HG03095 (cell line): Measurements from ENCODE around the gene LRRC28.
"Not testable (repeated sequence)": the region's sequence is repeated elsewhere in the genome, so short reads cannot be mapped to it uniquely, and the experiment has no call there.

Source experiments
- ATAC-seq: cut with Tn5 transposase; IDR thresholded peaks from one replicate; pipeline ENCODE4 v1.9.1; 2021; ENCODE audit warnings: moderate library complexity; ENCODE audit not compliant: unreplicated experiment

Gene LRRC28

GRCh38 chr15:99387421-99388168 lies 136.3 kb downstream of the LRRC28 start:
- no peak for ATAC-seq

- ATAC-seq, result no peak
These were observed 139.4 kb downstream of the LRRC28 start for GRCh38 chr15:99390667-99391066.

- no peak for ATAC-seq
These were observed 142.4 kb downstream of the LRRC28 start for GRCh38 chr15:99393641-99394040.

DNA sequence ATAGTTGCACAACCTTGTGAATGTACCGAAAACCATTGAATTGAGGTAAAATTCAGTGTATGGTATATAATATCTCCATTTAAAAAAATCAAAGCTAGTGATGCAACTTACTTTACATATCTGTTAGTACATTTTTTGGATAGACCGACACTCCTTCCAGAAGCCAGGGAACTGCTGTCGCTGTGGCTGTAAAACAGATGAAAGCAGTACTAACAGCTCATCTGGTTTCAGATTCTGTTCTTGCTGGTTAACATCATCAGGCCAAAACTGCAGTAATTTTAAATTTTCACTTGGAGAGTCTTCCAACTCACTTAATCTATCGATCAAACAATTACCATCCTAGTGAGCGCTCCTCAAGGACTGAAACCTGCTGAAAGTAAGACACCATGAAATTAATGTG lies 145.1 kb downstream of the LRRC28 start:
- ATAC-seq, result no peak

- ATAC-seq, result no peak
These were observed 147.8 kb downstream of the LRRC28 start for GRCh38 chr15:99399061-99399460.

GRCh38 chr15:99399618-99400017 lies 148.3 kb downstream of the LRRC28 start:
- ATAC-seq, result no peak

GRCh38 chr15:99401216-99401615 lies 149.9 kb downstream of the LRRC28 start:
- ATAC-seq, result not testable (repeated sequence)

DNA sequence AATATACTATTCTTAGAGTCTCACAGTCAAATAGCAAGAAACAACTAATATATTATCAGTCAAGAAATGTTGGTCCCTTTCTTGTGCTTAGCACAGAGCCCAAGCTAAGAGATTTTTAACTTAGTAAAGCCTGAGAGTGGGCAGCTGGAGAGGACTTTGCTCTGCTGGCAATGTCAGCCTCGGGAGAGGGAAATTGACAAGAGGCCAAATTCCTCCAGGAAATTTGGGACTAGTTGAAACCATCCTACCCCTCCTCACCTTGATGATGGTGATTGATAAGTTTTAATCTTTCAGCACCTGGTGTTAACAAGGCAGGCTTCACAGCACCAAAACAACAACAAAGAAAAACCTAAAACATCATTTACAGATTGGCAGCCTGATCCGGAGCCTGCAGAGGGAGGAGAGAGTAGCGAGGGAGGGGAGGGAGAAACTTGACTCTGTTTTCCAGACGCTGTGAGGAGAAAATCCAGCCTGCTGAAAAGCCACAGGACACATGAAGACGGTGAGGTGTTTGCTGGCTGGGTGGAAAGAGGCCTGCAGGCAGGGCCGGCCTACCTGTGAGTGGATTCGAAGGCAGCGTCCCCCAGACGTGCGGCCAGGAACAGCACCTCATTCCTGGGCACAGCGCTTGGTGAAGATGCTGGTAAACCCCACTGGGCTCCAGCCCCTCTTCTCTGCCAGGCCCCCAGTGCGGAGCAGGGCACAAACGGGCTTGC lies 150.9 kb downstream of the LRRC28 start:
- ATAC-seq, result no peak

GRCh38 chr15:99403597-99403996 lies 152.3 kb downstream of the LRRC28 start:
- ATAC-seq, result no peak

GRCh38 chr15:99404454-99404853 lies 153.2 kb downstream of the LRRC28 start:
- no peak for ATAC-seq

GRCh38 chr15:99406120-99406519 lies 154.8 kb downstream of the LRRC28 start:
- ATAC-seq, result no peak

GRCh38 chr15:99406716-99407487 lies 155.6 kb downstream of the LRRC28 start:
- no peak for ATAC-seq

GRCh38 chr15:99407716-99408115 lies 156.4 kb downstream of the LRRC28 start:
- ATAC-seq, result no peak

- ATAC-seq, result no peak
These were observed 157.2 kb downstream of the LRRC28 start for GRCh38 chr15:99408236-99409096.

DNA sequence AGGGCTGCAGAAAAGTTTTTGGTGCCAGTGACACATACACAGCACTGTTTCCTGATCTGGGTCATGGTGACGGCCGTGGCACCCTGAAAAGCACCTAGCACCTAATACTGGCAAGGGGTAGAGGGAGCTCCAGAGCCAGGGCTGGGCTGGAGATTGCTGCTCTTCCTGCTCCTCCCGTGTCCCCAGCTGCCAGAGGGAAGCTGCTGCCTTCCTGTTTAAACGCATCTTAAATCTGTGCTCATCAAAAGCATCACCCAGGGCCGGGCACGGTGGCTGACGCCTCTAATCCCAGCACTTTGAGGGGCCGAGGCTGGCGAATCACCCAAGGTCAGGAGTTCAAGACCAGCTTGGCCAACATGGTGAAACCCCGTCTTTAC lies 157.8 kb downstream of the LRRC28 start:
- ATAC-seq, result no peak

- no peak for ATAC-seq
These were observed 158.3 kb downstream of the LRRC28 start for GRCh38 chr15:99409560-99409959.

- ATAC-seq, result no peak
These were observed 159.2 kb downstream of the LRRC28 start for GRCh38 chr15:99410477-99410876.

GRCh38 chr15:99411234-99411633 lies 160.0 kb downstream of the LRRC28 start:
- ATAC-seq, result no peak

- ATAC-seq, result no peak
These were observed 160.8 kb downstream of the LRRC28 start for GRCh38 chr15:99412082-99412481.

- no peak for ATAC-seq
These were observed 161.3 kb downstream of the LRRC28 start for GRCh38 chr15:99412626-99413025.
